SK-N-MC (cell line): ENCODE results near the gene SYNM.

Source experiments
- DNase-seq: peaks from one replicate; pipeline ENCODE4 v3.0.0-alpha.2; 2011; ENCODE audit warnings: low read depth, low spot score
- H3K27ac ChIP-seq: fragments of 200-600 bp; sonication (generic); 2 replicates; pipeline ENCODE4 v1.5.1; 2016; ENCODE audit warnings: mixed run types
- H3K36me3 ChIP-seq: fragments of 200-600 bp; sonication (generic); 2 replicates; pipeline ENCODE4 v1.6.1; 2017; ENCODE audit warnings: antibody characterized with exemption, low read length, mixed read lengths; ENCODE audit not compliant: insufficient read depth
- H3K4me3 ChIP-seq: fragments of 200-600 bp; sonication (generic); 2 replicates; pipeline ENCODE4 v1.5.1; 2016
- H3K9ac ChIP-seq: fragments of 200-600 bp; sonication (generic); 2 replicates; pipeline ENCODE4 v1.8.0; 2017; ENCODE audit warnings: mixed run types, mixed read lengths; ENCODE audit not compliant: insufficient read length
- H3K9me3 ChIP-seq: fragments of 200-600 bp; sonication (generic); 2 replicates; pipeline ENCODE4 v1.6.1; 2017; ENCODE audit warnings: low read depth, mild to moderate bottlenecking, antibody characterized with exemption, low read length, moderate library complexity, mixed read lengths
- EZH2 ChIP-seq: fragments of 200-600 bp; sonication (generic); IDR thresholded peaks from one replicate; pipeline ENCODE4 v1.6.1; 2017; ENCODE audit warnings: antibody characterized with exemption
- FOXP2 ChIP-seq: optimal IDR thresholded peaks from 2 replicates; pipeline ENCODE3; 2011; ENCODE audit warnings: mild to moderate bottlenecking, moderate library complexity; ENCODE audit not compliant: insufficient read depth; ENCODE audit errors: extremely low read length, control extremely low read depth
- POLR2AphosphoS5 ChIP-seq: IDR thresholded peaks from 2 replicates; pipeline ENCODE4 v1.6.1; 2012; ENCODE audit warnings: mild to moderate bottlenecking, low read depth, low read length, borderline replicate concordance

SYNM gene

GRCh38 chr15:99163271-99164062 lies 58.6 kb downstream of the SYNM start:
- no peak for DNase-seq
- TF ChIP-seq POLR2AphosphoS5 = no peak
- TF ChIP-seq EZH2 = no peak
- TF ChIP-seq FOXP2 = no peak
- Histone ChIP-seq H3K27ac (no peak overlapping the region), H3K9ac (no peak overlapping the region), H3K9me3 (no peaks in the 10 kb centered on the region), H3K36me3 (no peaks in the 10 kb centered on the region), H3K4me3 (no peak overlapping the region)

GRCh38 chr15:99164119-99164518 lies 59.2 kb downstream of the SYNM start:
- no peak for DNase-seq
- no peak for TF ChIP-seq FOXP2
- no peak for TF ChIP-seq POLR2AphosphoS5
- TF ChIP-seq EZH2 = no peak
- H3K9ac ChIP-seq = no peak overlapping the region
- no peak overlapping the region for H3K27ac ChIP-seq
- no peaks in the 10 kb centered on the region for H3K9me3 ChIP-seq
- no peaks in the 10 kb centered on the region for H3K36me3 ChIP-seq
- no peak overlapping the region for H3K4me3 ChIP-seq

GRCh38 chr15:99165020-99165790 lies 60.3 kb downstream of the SYNM start:
- H3K36me3 ChIP-seq = no peaks in the 10 kb centered on the region
- no peaks in the 10 kb centered on the region for H3K9me3 ChIP-seq
- no peak overlapping the region for H3K4me3 ChIP-seq
- TF ChIP-seq POLR2AphosphoS5 = no peak
- no peak for TF ChIP-seq FOXP2
- TF ChIP-seq EZH2 = no peak
- no peak for DNase-seq
- no peak overlapping the region for H3K27ac ChIP-seq
- H3K9ac ChIP-seq = no peak overlapping the region

- no peak overlapping the region for H3K4me3 ChIP-seq
- H3K9me3 ChIP-seq = no peaks in the 10 kb centered on the region
- H3K36me3 ChIP-seq = no peaks in the 10 kb centered on the region
- H3K9ac ChIP-seq = no peak overlapping the region
- H3K27ac ChIP-seq = no peak overlapping the region
- TF ChIP-seq EZH2 = no peak
- DNase-seq = no peak
These were observed 61.2 kb downstream of the SYNM start for GRCh38 chr15:99165956-99166689.

GRCh38 chr15:99167201-99167600 lies 62.3 kb downstream of the SYNM start:
- Histone ChIP-seq H3K9me3 (no peaks in the 10 kb centered on the region), H3K9ac (no peak overlapping the region), H3K36me3 (no peaks in the 10 kb centered on the region), H3K4me3 (no peak overlapping the region), H3K27ac (no peak overlapping the region)
- no peak for DNase-seq
- TF ChIP-seq EZH2 (no peak), FOXP2 (no peak), POLR2AphosphoS5 (no peak)

- Histone ChIP-seq H3K9ac (no peak overlapping the region), H3K36me3 (0 out of 2 replicates have a peak, but pooled peaks cover 4% of the 10 kb centered on the region), H3K4me3 (no peak overlapping the region), H3K27ac (no peak overlapping the region), H3K9me3 (no peaks in the 10 kb centered on the region)
- no peak for TF ChIP-seq EZH2
- TF ChIP-seq POLR2AphosphoS5 = no peak
- TF ChIP-seq FOXP2 = no peak
- DNase-seq = no peak
These were observed 62.8 kb downstream of the SYNM start for GRCh38 chr15:99167640-99168039.

- H3K36me3 ChIP-seq = 0 out of 2 replicates have a peak, but pooled peaks cover 4% of the 10 kb centered on the region
- no peak overlapping the region for H3K4me3 ChIP-seq
- DNase-seq = no peak
- H3K9ac ChIP-seq = no peak overlapping the region
- no peak for TF ChIP-seq POLR2AphosphoS5
- no peak for TF ChIP-seq FOXP2
- TF ChIP-seq EZH2 = no peak
- no peak overlapping the region for H3K27ac ChIP-seq
- no peaks in the 10 kb centered on the region for H3K9me3 ChIP-seq
These were observed 64.0 kb downstream of the SYNM start for GRCh38 chr15:99168601-99169580.
